ENCODE data around the gene PPARD.
"Not testable (repeated sequence)": the region's sequence is repeated elsewhere in the genome, so short reads cannot be mapped to it uniquely, and the experiment has no call there.

Gene PPARD

DNA sequence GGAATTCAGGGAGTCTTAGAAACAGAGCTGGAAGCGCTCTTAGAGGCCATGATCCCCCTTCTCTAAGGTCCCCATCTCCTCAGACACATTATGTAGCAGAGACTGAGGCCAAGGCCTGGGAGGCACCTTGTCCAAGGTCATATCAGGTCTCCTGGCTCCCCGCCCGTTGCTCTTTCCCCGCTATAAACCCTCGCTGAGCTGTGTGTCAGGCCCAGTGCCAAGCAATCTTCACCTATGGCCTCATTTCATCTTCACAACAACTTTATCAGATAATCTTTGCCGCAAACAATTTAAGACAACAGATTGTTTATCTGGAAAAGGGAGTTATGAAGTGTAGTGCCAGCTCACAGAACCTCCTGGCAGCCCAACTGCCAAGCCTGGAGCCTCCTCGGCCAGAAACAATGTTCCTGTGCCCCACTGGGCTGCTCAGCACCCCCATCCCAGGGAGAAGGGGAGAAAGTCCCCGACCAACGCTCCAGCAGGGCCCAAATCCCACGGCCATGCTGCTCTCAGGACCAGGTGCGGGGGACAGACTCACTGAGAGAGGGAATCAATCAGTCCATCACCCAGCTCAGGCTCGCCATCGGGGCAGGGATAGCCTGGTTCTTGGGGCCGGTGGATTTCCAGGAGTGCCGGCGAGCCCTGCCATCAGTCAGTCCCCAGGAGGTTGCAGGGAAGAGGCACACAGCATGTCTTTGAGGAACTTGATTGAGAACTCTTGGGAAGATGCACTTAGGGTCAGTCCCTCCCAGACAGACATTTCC is 92.9 kb downstream of the PPARD start:
- no peak for DNase-seq (ENCODE audit: low read depth in 2 of 3, low spot score in 1 of 3)

DNA sequence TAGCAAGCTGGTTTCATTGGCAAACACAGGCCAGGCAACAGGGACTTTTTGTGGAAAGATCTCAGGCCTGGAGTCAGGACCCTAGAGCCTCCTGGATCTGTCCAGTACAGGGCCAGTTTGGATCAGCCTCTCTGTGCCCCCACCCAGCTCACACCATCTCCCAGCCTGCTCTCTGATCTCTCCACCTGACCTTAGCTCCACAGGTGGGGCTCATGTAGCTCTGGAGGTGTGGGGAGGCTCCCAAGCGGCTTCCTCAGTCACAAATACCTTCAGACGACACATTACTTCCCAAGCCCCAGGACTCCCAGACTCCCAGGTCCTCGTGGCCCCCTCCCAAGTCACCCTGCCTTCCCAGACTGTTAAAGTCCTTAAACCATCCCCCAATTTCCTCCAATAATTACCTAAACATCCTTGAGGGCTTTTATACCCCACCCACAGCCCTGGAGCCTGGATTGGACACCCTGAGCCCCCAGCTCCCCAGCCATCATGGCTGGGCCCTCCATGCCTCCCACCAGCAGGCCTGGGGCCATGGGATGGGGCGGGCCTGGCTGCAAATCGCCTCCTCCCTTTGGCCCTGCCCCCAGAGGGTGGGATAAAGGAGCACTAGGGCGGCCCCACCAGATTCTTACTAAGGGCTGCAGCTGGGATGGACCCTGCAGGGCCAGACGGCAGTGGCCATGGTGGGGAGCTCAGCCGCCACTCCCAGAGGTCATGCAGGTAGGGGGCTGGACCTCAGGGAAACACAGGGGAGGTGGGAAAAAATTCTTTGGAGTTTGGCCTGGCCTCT is 93.9 kb downstream of the PPARD start:
- DNase-seq (ENCODE audit: low read depth in 2 of 3, low spot score in 1 of 3): no peak

DNA sequence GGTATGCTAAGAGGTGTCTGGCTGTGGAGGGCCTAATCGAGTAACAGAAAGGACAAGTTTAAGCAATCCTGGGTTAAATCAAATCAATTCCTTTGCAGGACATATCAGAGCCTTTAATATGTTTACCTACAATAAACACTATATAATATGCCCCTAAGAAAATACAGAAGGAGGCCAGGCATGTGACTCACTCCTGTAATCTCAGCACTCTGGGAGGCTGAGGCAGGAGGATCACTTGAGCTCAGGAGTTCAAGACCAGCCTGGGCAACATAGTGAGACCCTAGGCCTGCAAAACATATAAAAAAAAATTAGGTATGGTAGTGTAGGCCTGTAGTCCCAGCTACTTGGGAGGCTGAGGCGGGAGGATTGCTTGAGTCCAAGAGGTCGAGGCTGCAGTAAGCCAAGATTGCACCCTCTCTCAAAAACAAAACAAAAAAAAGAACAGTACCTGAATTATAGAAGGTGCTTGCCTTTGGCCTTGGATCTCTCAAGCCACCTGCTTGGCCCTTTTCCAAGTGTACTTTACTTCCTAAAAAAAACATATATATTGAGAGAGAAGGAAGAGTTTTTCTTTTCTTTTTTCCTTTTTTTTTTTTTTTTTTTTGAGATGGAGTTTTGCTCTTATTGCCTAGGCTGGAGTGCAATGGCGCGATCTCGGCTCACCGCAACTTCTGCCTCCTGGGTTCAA is 96.2 kb downstream of the PPARD start:
- not testable (repeated sequence) for DNase-seq (ENCODE audit: low read depth in 2 of 3, low spot score in 1 of 3)

DNA sequence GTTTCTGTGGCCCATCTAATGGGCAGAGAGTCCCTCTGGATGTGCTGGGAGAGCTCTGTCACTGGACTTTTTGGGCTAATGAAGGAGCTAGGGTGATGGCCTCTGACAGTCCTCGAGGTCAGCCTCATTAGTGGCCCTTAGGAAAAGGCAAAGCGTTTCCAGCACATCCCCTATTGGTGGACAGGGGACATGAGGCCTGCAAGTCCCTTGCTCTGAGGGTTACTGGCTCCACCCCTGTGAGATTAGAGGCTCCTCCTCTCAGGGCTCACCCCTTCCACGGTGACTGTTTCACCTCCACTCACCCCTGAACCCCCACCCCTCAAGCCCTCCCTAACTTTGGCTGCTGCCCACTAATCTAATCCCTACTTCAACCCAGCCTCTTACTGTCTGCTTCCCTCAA is 97.0 kb downstream of the PPARD start:
- DNase-seq (ENCODE audit: low read depth in 2 of 3, low spot score in 1 of 3): no peak

DNA sequence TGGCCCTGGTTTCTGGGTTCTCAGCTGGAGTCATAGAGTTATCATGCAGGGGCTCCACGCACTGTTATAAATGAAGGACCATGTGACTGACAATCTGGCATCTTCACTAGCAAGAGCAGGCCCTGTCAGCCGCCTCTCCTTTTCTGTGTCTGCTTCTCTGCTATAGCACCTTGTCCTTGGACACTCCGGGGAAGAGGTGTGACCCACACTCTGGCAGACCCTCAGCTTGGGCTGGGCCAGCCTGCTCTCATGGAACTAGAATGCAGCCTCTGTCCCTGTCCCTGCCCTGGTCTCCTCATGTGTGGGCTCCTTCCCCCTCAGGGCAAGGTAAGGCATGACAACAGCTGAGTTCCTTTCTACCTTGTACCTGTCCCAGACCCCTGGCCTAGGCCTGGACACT is 98.8 kb downstream of the PPARD start:
- no peak for DNase-seq (ENCODE audit: low read depth in 2 of 3, low spot score in 1 of 3)

DNA sequence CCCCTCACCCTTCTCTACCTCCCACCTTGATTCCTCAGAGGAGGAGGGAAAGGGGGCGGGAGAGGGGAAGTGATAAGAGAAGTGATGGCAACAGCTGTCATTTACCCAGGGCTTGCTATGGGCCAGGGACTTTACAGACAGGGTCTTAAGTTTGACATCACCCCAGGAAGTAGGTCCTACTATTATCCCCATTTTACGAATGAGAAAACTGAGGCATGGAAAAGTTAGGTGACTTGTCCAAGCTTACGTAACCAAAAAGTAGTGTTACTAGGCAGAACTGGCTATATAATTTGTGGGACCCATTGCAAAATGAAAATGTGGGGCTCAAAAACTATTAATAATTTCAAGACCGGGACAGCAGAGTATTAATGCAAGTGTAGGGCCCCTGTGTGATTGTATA is 99.3 kb downstream of the PPARD start:
- DNase-seq (ENCODE audit: low read depth in 2 of 3, low spot score in 1 of 3): no peak

DNA sequence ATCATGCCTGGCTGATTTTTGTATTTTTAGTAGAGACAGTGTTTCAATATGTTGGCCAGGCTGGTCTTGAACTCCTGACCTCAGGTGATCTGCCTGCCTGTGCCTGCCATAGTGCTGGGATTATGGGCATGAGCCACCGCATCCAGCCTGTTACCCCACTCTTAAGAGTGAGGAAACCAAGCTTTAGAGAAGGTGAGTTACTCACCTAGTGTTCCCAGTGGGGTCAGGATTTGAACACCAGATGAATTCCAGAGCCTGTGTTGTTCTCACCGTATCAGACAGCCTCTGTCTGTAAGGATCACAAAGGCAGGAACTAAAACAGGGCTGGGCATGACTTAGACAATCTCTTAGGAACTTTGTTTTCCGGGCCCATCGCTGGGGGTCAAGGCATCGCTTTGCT is 100.3 kb downstream of the PPARD start:
- DNase-seq (ENCODE audit: low read depth in 2 of 3, low spot score in 1 of 3): no peak

DNA sequence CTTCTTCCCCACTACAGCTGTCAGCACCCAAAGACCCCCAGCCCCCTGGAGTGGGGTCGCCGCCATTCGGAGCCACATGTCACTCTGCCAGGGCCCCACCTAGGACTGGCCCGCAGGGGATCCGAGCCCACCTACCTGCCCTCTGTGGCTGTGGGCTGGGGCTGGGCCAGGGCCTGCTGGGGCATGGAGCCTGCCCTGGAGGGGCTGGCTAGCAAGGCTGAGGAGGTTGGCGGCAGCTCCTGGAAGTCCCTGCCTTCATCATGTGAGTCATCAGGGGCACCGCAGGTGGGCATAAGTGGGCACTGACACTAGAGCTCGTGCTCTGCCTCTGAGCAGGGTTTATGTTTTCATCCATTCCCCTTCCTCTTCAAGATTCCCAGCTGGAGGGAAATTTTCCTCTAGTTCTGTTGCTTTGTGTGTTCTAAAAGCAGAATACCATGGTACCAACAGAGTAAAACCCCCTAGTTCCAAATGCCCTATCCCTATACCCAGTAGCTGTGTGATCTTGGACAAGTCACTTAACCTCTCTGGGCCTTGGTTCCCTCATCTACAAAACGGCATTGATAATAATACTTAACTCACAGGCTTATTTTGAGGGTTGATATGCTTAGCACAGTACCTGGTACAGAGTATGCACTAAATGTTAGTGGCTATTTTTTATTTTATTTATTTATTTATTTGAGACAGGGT is 101.1 kb downstream of the PPARD start:
- DNase-seq (ENCODE audit: low read depth in 2 of 3, low spot score in 1 of 3): no peak

DNA sequence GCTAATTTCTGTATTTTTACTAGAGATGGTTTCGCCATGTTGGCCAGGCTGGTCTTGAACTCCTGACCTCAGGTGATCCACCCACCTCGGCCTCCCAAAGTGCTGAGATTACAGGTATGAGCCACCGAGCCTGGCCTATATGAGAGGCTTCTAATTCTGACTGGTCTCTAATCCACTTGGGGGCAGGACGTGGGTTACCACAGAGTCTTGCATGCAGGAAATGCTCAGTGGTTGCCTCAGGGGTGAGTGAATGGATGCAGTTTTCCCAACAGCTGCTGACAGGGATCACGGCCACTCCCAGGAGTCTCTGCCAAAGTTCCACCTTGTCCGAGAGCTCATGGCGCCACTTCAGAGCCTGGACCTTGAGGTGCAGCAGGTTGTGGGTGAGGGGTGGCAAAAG is 103.3 kb downstream of the PPARD start:
- no peak for DNase-seq (ENCODE audit: low read depth in 2 of 3, low spot score in 1 of 3)

DNA sequence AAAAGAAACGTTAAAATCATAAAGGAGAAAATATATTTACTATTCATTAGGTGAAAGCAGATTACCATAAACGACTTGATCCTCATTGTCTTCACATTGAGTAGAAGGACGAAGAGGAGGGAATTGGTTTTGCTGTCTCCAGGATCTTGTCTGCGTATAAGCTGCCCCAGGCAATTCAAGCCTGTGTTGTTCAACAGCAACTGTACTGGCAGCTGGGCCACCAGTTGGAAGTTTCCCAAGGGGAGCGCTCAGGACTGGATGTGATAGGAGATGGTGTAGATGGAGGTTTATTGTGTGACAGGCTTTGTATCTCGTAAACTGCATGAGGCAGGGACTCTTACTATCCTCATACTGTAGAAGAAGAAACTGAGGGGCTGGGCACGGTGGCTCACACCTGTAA is 105.8 kb downstream of the PPARD start:
- DNase-seq (ENCODE audit: low read depth in 2 of 3, low spot score in 1 of 3): no peak

DNA sequence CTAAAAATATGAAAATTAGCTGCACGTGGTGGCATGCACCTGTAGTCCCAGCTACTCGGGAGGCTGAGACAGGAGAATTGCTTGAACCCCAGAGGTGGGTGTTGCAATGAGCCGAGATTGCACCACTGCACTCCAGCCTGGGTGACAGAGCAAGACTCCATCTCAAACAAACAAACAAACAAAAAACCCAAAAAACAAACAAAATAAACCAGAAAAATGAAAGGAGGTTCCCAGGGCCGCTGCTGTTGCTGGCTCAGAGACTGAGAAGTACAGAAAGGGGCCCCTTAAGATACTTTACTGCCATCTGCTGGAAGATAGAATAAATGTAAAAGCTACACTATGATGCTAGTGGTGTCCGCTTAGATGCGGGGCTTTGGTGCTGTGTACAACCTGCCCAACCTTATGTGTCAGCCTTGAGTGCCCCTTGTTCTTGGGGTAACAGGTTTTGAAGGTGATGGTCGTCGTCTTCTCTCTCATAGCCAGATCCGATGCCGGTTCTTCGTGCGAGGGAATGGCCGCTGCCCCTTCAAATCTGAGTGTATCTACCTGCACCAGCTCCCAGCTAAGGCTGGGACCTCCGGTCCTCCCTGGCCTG is 107.0 kb downstream of the PPARD start:
- peak in 1 of 3 donors; percentile 35 for DNase-seq (ENCODE audit: low read depth in 2 of 3, low spot score in 1 of 3)

DNA sequence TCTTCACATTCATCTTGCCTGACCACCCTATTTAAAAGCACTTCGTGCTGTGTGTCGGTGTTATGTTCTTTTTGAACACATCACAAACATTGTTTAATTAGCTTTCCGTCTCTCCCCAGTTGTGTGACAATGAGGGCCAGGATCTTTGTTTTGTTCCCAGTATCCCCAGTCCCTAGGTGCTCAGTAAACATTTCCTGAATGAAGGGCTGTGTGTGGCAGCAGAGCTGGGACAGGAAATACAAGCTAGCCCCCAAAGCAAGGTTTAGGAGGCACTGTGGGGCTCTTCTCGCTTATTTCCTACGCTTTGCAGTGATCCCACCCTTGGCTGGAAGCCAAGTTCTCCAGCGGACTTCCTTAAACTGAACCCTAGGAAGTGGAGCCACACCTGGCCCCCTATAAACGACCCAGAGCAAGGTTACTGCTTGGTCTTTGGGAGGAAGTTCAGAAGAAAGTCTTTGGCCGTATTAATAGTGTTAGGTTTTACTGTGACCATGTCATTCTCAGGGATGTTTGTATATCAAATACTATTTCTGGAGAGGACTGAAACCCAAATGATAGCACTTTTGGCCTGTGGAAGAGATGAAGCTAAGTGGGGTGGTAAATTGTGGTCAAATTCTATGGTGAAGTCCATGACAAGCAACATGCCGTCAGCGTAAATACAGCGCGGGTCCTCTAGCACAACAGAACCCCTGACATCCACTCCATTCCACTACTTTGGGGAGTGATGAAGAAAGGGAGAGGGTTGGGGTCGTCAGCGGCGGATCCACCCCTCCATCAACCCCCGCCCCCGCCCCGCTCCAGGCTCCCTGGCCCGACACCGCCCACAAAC is 109.2 kb downstream of the PPARD start:
- DNase-seq (ENCODE audit: low read depth in 2 of 3, low spot score in 1 of 3): no peak

DNA sequence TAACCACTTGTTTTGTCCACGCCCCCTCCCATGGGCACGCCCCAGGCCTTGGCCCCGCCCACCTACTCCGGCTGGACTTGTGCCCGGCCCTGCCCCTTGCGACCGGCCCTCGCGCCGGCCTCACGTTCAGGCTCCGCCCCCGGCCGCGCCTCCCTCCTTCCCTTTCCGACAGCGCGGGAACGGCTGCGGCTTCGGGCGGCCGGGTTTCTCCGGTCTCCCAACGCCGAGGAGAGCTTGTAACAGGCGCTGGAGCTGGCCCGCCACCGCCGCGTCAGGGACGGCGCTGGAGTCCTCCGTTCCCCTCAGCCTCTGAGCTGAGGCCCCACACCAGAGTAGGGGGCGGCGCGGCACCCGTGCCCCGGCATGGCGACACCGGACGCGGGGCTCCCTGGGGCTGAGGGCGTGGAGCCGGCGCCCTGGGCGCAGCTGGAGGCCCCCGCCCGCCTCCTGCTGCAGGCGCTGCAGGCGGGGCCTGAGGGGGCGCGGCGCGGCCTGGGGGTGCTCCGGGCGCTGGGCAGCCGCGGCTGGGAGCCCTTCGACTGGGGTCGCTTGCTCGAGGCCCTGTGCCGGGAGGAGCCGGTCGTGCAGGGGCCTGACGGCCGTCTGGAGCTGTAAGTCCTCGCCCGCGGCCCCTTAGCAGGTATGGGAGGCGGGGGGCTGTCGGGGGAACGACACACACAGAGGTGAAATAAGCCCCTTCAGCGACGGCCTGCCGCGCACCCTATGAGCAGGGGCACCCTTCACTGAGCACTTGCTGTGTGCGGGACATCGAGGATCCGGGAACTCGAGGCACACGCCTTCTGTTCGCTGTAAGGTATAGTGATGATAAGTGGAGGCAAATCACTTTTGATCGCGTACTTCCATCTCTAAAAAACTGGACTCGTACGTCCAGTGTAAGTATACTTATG is 110.1 kb downstream of the PPARD start, which contains the start of gene FANCE:
FANCE (plus strand) TSS at position 156 of the 908 bp plus-strand sequence; CDS start at position 364, 208 bp downstream.
- peak; percentile 83 to 98 (median 95) for DNase-seq (ENCODE audit: low read depth in 2 of 3, low spot score in 1 of 3)

DNA sequence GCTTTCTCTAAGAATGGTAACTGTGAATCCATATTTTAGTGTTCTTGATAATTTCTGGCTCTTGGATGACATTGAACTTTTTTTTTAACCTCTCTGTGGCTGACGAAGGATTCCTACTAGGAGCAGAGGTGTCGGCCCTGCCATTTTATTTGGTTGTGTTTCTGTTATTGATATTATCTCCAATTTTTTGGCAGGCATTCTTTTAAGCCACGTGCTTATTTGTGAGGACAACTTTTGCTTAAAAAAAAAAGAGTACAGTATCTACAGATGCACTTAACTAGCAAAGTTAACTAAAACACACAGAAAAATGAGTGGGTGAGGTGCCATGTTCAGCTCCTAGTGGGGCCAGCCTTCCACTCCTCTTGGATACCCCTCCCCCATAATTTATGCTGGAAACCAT is 110.9 kb downstream of the PPARD start:
- no peak for DNase-seq (ENCODE audit: low read depth in 2 of 3, low spot score in 1 of 3)

DNA sequence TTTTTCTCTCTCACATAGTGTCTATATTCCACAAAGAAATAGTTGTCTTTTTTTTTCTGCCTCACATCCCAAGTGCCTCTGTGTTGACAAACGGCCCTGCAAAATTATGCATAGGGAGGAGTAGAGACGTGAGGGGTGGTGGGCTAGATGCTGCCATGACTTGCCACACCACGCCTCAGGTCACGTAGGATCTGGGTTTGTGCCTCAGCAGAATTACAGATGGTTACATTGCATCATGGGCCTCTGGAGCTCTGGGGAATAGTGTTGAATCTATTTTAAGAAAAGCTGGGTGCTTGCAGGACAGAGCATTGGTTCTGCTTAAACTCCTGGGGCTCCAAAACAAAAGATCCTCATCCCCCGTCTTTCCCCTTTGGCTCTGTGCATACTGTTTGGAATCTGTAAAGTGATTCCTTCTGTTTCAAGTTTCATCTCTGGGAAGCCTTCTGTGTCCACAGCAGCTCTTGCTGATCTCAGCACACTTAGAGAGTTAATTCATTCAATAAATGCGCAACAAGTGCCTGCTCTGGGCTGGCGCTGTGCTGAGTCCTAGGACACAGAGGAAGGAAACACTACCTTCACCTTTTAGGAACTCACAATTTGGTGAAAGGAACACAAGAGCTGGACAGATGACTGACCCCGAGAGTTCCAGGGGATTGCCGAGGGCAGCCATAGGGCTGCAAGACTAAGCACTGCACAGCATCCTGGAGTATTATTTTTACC is 112.2 kb downstream of the PPARD start:
- DNase-seq (ENCODE audit: low read depth in 2 of 3, low spot score in 1 of 3): no peak

DNA sequence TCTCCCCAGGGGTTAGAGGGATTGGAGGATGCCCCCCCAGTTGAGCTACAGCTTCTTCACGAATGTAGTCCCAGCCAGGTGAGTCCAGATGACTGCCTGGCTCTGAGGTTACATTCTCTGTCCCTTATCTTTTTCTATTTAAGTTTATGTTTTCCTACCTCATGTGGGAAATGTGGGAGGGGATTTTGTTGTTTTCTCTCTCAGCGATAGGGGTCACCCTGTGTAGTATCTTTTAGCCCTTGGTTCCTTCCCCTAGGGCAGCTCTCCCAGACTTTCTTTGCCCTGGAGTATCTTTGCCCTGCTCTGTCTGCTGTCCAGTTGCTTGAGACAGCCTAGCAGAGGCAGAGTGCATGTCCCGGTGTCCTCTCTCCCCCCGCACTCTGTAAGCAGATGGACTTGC is 115.5 kb downstream of the PPARD start:
- DNase-seq (ENCODE audit: low read depth in 2 of 3, low spot score in 1 of 3): no peak

DNA sequence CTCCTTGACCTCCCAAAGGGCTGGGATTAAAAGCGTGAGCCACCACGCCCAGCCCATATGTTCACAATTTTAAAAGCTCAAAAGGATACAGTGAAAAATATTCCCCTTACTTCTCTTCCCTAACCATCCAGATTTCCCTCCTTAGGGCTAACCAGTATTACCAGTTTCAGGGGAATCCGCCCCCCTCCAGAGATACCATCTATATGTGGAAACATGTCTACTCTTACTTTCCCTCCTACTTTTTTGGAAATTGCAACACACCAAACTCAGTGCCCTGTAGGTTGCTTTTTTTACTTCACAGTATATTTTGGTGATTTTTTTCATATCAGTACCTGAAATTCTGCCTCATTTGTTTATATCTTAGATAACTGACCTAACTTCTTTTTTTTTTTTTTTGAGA is 118.9 kb downstream of the PPARD start:
- no peak for DNase-seq (ENCODE audit: low read depth in 2 of 3, low spot score in 1 of 3)

DNA sequence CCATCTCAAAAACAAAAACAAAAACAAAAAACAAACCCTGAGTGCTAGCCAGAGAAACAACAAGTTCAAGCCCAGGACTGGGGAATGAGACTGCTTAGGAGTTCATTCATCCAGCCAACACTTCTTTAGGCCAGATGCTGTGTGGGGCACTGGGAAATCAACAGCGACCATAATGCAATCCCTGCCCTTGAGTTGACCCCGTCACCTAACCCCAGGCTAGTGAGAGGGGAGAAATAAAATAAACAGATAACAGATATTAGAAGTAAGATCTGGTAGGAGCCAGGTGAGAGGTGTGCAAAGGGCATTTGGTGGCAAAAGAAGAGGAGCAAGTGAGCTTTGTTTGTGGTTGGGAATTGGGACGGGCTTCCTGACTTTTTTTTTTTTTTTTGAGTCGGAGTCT is 120.9 kb downstream of the PPARD start:
- no peak for DNase-seq (ENCODE audit: low read depth in 2 of 3, low spot score in 1 of 3)
